ENCODE data around the gene ZNF516. TPM values are rescaled to one million over a fixed set of nuclear protein-coding genes. Genes with fewer than 3 reads are reported as not detected.

ZNF516 gene
- total and polyA plus RNA-seq, 2 of the 13 experiments (the other 11 are each of a cell fraction or from before 2014, with no cell fraction given), result 16.6 to 18.7 TPM

DNA sequence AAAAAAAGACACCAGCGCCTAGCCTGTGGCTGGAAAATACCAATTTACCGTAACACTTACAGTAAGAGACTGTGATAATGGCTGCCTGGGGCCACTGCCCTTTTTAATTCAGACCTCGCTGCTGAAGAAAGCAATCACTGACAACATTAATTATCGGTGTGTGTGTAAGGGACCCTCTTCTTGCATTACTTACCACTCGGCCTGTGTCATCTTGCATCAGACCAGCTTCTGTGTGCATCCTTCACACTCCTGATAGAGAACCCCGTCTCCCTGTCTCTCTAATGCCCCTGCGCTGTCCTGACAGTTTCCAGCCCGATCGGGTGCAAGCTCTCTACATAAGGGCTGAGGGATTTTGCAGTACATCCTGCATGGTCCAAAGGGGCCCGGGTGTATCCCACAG, 124.4 kb downstream of the ZNF516 start:
- Histone ChIP-seq H3K27ac (ENCODE audit: extremely low read length, insufficient read depth, low read length) (no peak overlapping the region), H3K4me3 (replicated peaks in 1 of 3; ENCODE audit: insufficient read depth in 1 of 3, low read depth in 2 of 3, low read length in 3 of 3) (no peak overlapping the region), H3K9me3 (ENCODE audit: low read length) (no peaks in the 10 kb centered on the region), H3K36me3 (replicated peaks in 1 of 2; ENCODE audit: control insufficient read depth in 1 of 2, insufficient read depth in 2 of 2, low read length in 2 of 2) (peaks cover 18 to 43% of the 10 kb centered on the region in 2 experiments), H3K9ac (ENCODE audit: insufficient read depth, low read depth, low read length) (no peak overlapping the region), H3K79me2 (ENCODE audit: insufficient read depth, low read length) (peaks cover 13% of the 10 kb centered on the region), H3K4me1 (ENCODE audit: insufficient read depth, low read length) (peaks cover 3% of the 10 kb centered on the region), H2AFZ (ENCODE audit: low read length) (no peak overlapping the region), H3K27me3 (ENCODE audit: control insufficient read depth in 1 of 2, insufficient read depth in 2 of 2, low read length in 2 of 2) (no peaks in the 10 kb centered on the region), H4K20me1 (ENCODE audit: insufficient read depth, low read length) (peaks cover 8% of the 10 kb centered on the region), H3K4me2 (ENCODE audit: low read depth, low read length) (no peak overlapping the region)
- ATAC-seq (no peak), FAIRE-seq (no peak), DNase-seq (ENCODE audit: low spot score) (no peak)
- WGBS (ENCODE audit: low lambda C conversion rate), result 98% methylated on average over 10 of the region's 10 CpGs
- intact Hi-C loops (cut with micrococcal nuclease; ENCODE audit: unreplicated experiment), result no loop called here
- in situ Hi-C loops (cut with HindIII; ENCODE audit: extremely low pct_ligation_motif_present, low pct_unique_long_range_greater_than_20kb), result no loop called here
- CTCF ChIA-PET (ENCODE audit: low intra/inter-chr PET ratio, low total read pairs), result no interaction called here
- POLR2A ChIA-PET, result no interaction called here
- TF ChIP-seq EZH2 (conservative IDR thresholded peaks at IDR 0.05; ENCODE audit: low read depth, low read length), result no peak
- TF ChIP-seq ARNTL (CRISPR knock-in tag; IDR thresholded peaks at IDR 0.05), result no peak
- TF ChIP-seq GTF2F1 (IDR thresholded peaks at IDR 0.05; ENCODE audit: low read length), result no peak
- no peak for TF ChIP-seq SRF (IDR thresholded peaks at IDR 0.05; ENCODE audit: low read depth, low read length)
- BruUV-seq (replicated peaks), result no TSS peak

DNA sequence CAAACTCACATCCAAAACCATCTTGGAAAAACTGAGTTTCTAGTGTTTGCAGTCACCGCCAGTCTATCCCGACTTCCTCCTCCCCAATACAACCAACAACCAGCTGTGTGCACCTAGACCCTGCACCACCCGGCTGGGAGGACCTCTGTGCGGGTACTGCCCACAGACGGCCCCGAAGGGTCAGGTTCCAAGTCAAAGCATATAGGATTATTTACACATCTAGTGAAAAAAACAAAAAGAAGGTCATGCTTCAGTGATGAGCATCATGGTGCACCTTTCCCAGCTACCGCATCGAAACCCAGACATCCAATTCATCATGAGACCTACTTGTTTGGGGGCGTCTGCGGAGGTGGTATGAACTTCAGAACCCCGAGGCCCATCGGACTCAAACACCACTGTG, 124.8 kb downstream of the ZNF516 start:
- Histone ChIP-seq H3K27ac (ENCODE audit: extremely low read length, insufficient read depth, low read length) (no peak overlapping the region), H3K36me3 (replicated peaks in 1 of 2; ENCODE audit: control insufficient read depth in 1 of 2, insufficient read depth in 2 of 2, low read length in 2 of 2) (peaks cover 17 to 43% of the 10 kb centered on the region in 2 experiments), H3K27me3 (ENCODE audit: control insufficient read depth in 1 of 2, insufficient read depth in 2 of 2, low read length in 2 of 2) (no peaks in the 10 kb centered on the region), H2AFZ (ENCODE audit: low read length) (no peak overlapping the region), H3K4me2 (ENCODE audit: low read depth, low read length) (no peak overlapping the region), H3K4me1 (ENCODE audit: insufficient read depth, low read length) (no peaks in the 10 kb centered on the region), H3K9ac (ENCODE audit: insufficient read depth, low read depth, low read length) (no peak overlapping the region), H3K79me2 (ENCODE audit: insufficient read depth, low read length) (peaks cover 8% of the 10 kb centered on the region), H3K4me3 (replicated peaks in 1 of 3; ENCODE audit: insufficient read depth in 1 of 3, low read depth in 2 of 3, low read length in 3 of 3) (no peak overlapping the region), H3K9me3 (ENCODE audit: low read length) (no peaks in the 10 kb centered on the region), H4K20me1 (ENCODE audit: insufficient read depth, low read length) (peaks cover 3% of the 10 kb centered on the region)
- no TSS peak for BruUV-seq (replicated peaks)
- in situ Hi-C loops (cut with HindIII; ENCODE audit: extremely low pct_ligation_motif_present, low pct_unique_long_range_greater_than_20kb), result no loop called here
- 98% methylated on average over 12 of the region's 12 CpGs for WGBS (ENCODE audit: low lambda C conversion rate)
- ATAC-seq (no peak), FAIRE-seq (no peak), DNase-seq (ENCODE audit: low spot score) (no peak)
- CTCF ChIA-PET (ENCODE audit: low intra/inter-chr PET ratio, low total read pairs), result no interaction called here
- POLR2A ChIA-PET, result no interaction called here
- intact Hi-C loops (cut with micrococcal nuclease; ENCODE audit: unreplicated experiment), result no loop called here
- TF ChIP-seq, protein P1, sequence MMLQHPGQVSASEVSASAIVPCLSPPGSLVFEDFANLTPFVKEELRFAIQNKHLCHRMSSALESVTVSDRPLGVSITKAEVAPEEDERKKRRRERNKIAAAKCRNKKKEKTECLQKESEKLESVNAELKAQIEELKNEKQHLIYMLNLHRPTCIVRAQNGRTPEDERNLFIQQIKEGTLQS (CRISPR knock-in tag; IDR thresholded peaks at IDR 0.05), result no peak
- TF ChIP-seq ZNF530 (CRISPR knock-in tag; IDR thresholded peaks at IDR 0.05; ENCODE audit: low read depth) (no peak), ZBTB20 (CRISPR knock-in tag; IDR thresholded peaks at IDR 0.05; ENCODE audit: borderline replicate concordance, low read depth) (no peak), CHD4 (IDR thresholded peaks at IDR 0.05; ENCODE audit: borderline replicate concordance, low read length) (no peak), PRPF4 (IDR thresholded peaks at IDR 0.05; ENCODE audit: low read depth, low read length, poor library complexity, severe bottlenecking) (no peak), ZNF441 (CRISPR knock-in tag; IDR thresholded peaks at IDR 0.05; ENCODE audit: borderline replicate concordance) (no peak), ZNF138 (CRISPR knock-in tag; IDR thresholded peaks at IDR 0.05; ENCODE audit: low read depth) (no peak), RAD51 (IDR thresholded peaks at IDR 0.05; ENCODE audit: borderline replicate concordance) (no peak), CREBL2 (CRISPR knock-in tag; IDR thresholded peaks at IDR 0.05; ENCODE audit: borderline replicate concordance) (no peak), ZSCAN9 (CRISPR knock-in tag; IDR thresholded peaks at IDR 0.05; ENCODE audit: borderline replicate concordance) (no peak), CENPX (CRISPR knock-in tag; IDR thresholded peaks at IDR 0.05) (no peak), ZSCAN31 (CRISPR knock-in tag; IDR thresholded peaks at IDR 0.05; ENCODE audit: low read depth) (no peak), ETV6 (CRISPR knock-in tag; conservative IDR thresholded peaks at IDR 0.05) (no peak), ZNF878 (CRISPR knock-in tag; IDR thresholded peaks at IDR 0.05) (no peak), SMARCC2 (IDR thresholded peaks at IDR 0.05) (no peak)
- TF ChIP-seq, protein P2, sequence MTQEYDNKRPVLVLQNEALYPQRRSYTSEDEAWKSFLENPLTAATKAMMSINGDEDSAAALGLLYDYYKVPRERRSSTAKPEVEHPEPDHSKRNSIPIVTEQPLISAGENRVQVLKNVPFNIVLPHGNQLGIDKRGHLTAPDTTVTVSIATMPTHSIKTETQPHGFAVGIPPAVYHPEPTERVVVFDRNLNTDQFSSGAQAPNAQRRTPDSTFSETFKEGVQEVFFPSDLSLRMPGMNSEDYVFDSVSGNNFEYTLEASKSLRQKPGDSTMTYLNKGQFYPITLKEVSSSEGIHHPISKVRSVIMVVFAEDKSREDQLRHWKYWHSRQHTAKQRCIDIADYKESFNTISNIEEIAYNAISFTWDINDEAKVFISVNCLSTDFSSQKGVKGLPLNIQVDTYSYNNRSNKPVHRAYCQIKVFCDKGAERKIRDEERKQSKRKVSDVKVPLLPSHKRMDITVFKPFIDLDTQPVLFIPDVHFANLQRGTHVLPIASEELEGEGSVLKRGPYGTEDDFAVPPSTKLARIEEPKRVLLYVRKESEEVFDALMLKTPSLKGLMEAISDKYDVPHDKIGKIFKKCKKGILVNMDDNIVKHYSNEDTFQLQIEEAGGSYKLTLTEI (CRISPR knock-in tag; conservative IDR thresholded peaks at IDR 0.05), result no peak
